SH-SY5Y (cell line): ENCODE data around the gene COL9A1.

Experiments used
- GATA2 ChIP-seq: IDR thresholded peaks from 2 replicates; pipeline ENCODE4 v1.6.1; 2011; ENCODE audit warnings: mild to moderate bottlenecking, low read depth, low read length
- GATA3 ChIP-seq: IDR thresholded peaks from 2 replicates; pipeline ENCODE4 v1.6.1; 2011; ENCODE audit warnings: low read depth, mild to moderate bottlenecking, low read length, moderate library complexity

DNA sequence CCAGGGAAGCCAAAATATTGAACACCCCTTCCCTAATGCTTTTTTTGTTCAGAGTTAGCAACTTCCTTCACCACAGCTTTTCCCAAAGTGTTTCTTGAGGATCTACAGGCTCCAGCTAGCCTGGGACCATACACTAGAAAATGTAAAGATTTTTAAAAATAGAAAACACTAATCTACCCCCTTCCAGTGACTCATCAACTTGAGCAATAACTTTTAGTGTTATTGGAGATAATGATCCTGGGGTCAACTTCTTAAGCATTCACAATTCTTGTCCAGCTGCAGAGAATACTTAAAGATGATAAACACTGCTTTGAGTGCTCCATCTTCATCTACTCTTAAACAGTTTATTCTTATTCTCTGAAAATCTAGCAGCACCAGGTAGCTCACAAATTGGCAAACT lies 131.6 kb downstream of the COL9A1 start:
- TF ChIP-seq GATA3 (no peak), GATA2 (no peak)
